ENCODE data around the gene RNF26. TPM values are rescaled to one million over a fixed set of nuclear protein-coding genes. Genes with fewer than 3 reads are reported as not detected.

Gene RNF26
- polyA plus RNA-seq, 1 of the 3 experiments (the other 2 are of a cell fraction): 31.9 TPM

DNA sequence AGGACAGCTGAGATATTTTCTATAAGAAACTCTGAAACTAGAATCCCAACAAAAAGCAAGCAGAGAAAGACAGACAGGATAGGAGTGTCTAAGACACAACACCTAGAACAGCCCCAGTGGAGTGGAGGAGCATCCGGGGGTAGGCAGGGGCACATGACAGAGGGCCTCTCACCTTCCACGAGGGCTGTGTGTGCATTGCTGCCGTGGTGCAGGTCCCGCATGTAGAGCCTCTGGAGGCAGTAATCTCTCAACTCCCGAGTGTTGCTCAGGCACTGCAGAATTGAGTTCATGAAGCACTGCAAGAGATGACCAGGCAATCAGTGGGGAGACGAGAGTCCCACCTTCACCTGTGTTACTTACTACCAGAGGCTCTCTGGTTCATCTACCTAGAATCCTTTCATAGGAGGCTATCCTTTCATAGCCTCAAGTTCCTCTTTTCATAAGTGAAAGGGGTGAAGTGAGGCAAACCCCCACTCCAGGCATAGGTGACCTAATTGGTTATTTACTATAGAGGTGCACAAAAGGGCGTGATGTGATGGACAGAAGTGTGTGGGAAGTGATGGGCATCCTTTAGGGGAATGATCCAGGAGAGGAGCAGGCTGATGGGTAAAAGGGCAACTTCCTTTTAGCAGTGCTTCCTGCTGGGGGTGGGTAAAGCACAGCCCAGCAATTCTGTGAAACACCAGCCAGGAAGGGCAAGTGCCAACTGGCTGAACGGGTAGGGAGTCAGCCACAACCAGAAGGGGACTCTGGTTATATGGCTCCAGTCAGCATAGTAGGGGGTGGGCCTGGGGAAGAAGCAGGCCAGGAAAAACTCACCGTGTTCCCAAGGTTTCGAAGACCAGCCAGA, 25.3 kb downstream of the RNF26 start:
- no peaks in the 10 kb centered on the region for H3K9me2 ChIP-seq
- H3K79me2 ChIP-seq (ENCODE audit: insufficient read depth): no peaks in the 10 kb centered on the region
- WGBS (ENCODE audit: low lambda C conversion rate): 90% methylated on average over 5 of the region's 10 CpGs
- H2AFZ ChIP-seq (ENCODE audit: low read depth): no peak overlapping the region
- no peak for TF ChIP-seq TCF12 (IDR thresholded peaks at IDR 0.05)
- TF ChIP-seq POLR2AphosphoS5 (IDR thresholded peaks at IDR 0.05; ENCODE audit: low read depth, low read length): no peak
- no peak for TF ChIP-seq TEAD4 (IDR thresholded peaks at IDR 0.05; ENCODE audit: borderline replicate concordance, insufficient read depth)
- TF ChIP-seq, protein P1, sequence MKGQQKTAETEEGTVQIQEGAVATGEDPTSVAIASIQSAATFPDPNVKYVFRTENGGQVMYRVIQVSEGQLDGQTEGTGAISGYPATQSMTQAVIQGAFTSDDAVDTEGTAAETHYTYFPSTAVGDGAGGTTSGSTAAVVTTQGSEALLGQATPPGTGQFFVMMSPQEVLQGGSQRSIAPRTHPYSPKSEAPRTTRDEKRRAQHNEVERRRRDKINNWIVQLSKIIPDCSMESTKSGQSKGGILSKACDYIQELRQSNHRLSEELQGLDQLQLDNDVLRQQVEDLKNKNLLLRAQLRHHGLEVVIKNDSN (IDR thresholded peaks at IDR 0.05; ENCODE audit: borderline replicate concordance, low read depth): no peak
- TF ChIP-seq SMC3 (IDR thresholded peaks at IDR 0.05; ENCODE audit: low read depth, low read length): no peak
- no peak for TF ChIP-seq ELF1 (IDR thresholded peaks at IDR 0.05)
- TF ChIP-seq, protein P2, sequence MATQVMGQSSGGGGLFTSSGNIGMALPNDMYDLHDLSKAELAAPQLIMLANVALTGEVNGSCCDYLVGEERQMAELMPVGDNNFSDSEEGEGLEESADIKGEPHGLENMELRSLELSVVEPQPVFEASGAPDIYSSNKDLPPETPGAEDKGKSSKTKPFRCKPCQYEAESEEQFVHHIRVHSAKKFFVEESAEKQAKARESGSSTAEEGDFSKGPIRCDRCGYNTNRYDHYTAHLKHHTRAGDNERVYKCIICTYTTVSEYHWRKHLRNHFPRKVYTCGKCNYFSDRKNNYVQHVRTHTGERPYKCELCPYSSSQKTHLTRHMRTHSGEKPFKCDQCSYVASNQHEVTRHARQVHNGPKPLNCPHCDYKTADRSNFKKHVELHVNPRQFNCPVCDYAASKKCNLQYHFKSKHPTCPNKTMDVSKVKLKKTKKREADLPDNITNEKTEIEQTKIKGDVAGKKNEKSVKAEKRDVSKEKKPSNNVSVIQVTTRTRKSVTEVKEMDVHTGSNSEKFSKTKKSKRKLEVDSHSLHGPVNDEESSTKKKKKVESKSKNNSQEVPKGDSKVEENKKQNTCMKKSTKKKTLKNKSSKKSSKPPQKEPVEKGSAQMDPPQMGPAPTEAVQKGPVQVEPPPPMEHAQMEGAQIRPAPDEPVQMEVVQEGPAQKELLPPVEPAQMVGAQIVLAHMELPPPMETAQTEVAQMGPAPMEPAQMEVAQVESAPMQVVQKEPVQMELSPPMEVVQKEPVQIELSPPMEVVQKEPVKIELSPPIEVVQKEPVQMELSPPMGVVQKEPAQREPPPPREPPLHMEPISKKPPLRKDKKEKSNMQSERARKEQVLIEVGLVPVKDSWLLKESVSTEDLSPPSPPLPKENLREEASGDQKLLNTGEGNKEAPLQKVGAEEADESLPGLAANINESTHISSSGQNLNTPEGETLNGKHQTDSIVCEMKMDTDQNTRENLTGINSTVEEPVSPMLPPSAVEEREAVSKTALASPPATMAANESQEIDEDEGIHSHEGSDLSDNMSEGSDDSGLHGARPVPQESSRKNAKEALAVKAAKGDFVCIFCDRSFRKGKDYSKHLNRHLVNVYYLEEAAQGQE (IDR thresholded peaks at IDR 0.05; ENCODE audit: low read depth, low read length): no peak
- no peak for TF ChIP-seq GATA2 (CRISPR knock-in tag; IDR thresholded peaks at IDR 0.05)
- TF ChIP-seq NFIC (IDR thresholded peaks at IDR 0.05; ENCODE audit: borderline replicate concordance): no peak
- TF ChIP-seq MXI1 (IDR thresholded peaks at IDR 0.05; ENCODE audit: low read depth, low read length): no peak
- no peak for TF ChIP-seq CHD2 (IDR thresholded peaks at IDR 0.05; ENCODE audit: low read length, partially characterized antibody)
- no peak for TF ChIP-seq RCOR1 (IDR thresholded peaks at IDR 0.05; ENCODE audit: low read length)
- TF ChIP-seq, protein P3, sequence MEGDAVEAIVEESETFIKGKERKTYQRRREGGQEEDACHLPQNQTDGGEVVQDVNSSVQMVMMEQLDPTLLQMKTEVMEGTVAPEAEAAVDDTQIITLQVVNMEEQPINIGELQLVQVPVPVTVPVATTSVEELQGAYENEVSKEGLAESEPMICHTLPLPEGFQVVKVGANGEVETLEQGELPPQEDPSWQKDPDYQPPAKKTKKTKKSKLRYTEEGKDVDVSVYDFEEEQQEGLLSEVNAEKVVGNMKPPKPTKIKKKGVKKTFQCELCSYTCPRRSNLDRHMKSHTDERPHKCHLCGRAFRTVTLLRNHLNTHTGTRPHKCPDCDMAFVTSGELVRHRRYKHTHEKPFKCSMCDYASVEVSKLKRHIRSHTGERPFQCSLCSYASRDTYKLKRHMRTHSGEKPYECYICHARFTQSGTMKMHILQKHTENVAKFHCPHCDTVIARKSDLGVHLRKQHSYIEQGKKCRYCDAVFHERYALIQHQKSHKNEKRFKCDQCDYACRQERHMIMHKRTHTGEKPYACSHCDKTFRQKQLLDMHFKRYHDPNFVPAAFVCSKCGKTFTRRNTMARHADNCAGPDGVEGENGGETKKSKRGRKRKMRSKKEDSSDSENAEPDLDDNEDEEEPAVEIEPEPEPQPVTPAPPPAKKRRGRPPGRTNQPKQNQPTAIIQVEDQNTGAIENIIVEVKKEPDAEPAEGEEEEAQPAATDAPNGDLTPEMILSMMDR (IDR thresholded peaks at IDR 0.05): no peak
- TF ChIP-seq FOXJ3 (CRISPR knock-in tag; IDR thresholded peaks at IDR 0.05): no peak
- TF ChIP-seq, protein P4, sequence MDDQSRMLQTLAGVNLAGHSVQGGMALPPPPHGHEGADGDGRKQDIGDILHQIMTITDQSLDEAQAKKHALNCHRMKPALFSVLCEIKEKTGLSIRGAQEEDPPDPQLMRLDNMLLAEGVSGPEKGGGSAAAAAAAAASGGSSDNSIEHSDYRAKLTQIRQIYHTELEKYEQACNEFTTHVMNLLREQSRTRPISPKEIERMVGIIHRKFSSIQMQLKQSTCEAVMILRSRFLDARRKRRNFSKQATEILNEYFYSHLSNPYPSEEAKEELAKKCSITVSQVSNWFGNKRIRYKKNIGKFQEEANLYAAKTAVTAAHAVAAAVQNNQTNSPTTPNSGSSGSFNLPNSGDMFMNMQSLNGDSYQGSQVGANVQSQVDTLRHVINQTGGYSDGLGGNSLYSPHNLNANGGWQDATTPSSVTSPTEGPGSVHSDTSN (IDR thresholded peaks at IDR 0.05): no peak
- H3K4me3 ChIP-seq (ENCODE audit: low read depth in 2 of 2, low read length in 1 of 2): no peak overlapping the region
- no peaks in the 10 kb centered on the region for H3K9me3 ChIP-seq
- peaks cover 22 to 38% of the 10 kb centered on the region in 2 experiments; a peak in 3 of 4 replicates for H3K4me1 ChIP-seq (ENCODE audit: control insufficient read depth in 1 of 2, insufficient read depth in 2 of 2, low read depth in 1 of 2, low read length in 1 of 2)
- no peak overlapping the region for H3K27ac ChIP-seq (ENCODE audit: low read depth in 2 of 2, low read length in 1 of 2)
- H3K36me3 ChIP-seq (replicated peaks in 1 of 2; ENCODE audit: control insufficient read depth in 1 of 2, insufficient read depth in 2 of 2, low read length in 1 of 2): peaks cover 0 to 3% of the 10 kb centered on the region in 2 experiments
- DNase-seq: no peak
- H3K4me2 ChIP-seq: no peak overlapping the region
- no peaks in the 10 kb centered on the region for H3K27me3 ChIP-seq (ENCODE audit: insufficient read depth)
- no peaks in the 10 kb centered on the region for H4K20me1 ChIP-seq (ENCODE audit: insufficient read depth)
- CTCF ChIA-PET: interaction anchor here (1.4 to 5.1 kb wide), 6 partner anchors 12 to 116 kb away, joined by 5 to 308 read pairs (median 66); partner anchors contain the start of genes C1QTNF5, MFRP and USP2
- H3K9ac ChIP-seq: no peak overlapping the region
- POLR2A ChIA-PET: no interaction called here
- H3F3A ChIP-seq (replicated peaks; ENCODE audit: insufficient read depth): peaks cover 21% of the 10 kb centered on the region
